SK-N-MC (cell line): ENCODE results near the gene ADAMTSL3.

Experiments
- DNase-seq: peaks from one replicate; pipeline ENCODE4 v3.0.0-alpha.2; 2011; ENCODE audit warnings: low read depth, low spot score
- H3K27ac ChIP-seq: fragments of 200-600 bp; sonication (generic); 2 replicates; pipeline ENCODE4 v1.5.1; 2016; ENCODE audit warnings: mixed run types
- H3K36me3 ChIP-seq: fragments of 200-600 bp; sonication (generic); 2 replicates; pipeline ENCODE4 v1.6.1; 2017; ENCODE audit warnings: antibody characterized with exemption, low read length, mixed read lengths; ENCODE audit not compliant: insufficient read depth
- H3K4me3 ChIP-seq: fragments of 200-600 bp; sonication (generic); 2 replicates; pipeline ENCODE4 v1.5.1; 2016
- H3K9ac ChIP-seq: fragments of 200-600 bp; sonication (generic); 2 replicates; pipeline ENCODE4 v1.8.0; 2017; ENCODE audit warnings: mixed run types, mixed read lengths; ENCODE audit not compliant: insufficient read length
- H3K9me3 ChIP-seq: fragments of 200-600 bp; sonication (generic); 2 replicates; pipeline ENCODE4 v1.6.1; 2017; ENCODE audit warnings: low read depth, mild to moderate bottlenecking, antibody characterized with exemption, low read length, moderate library complexity, mixed read lengths
- EZH2 ChIP-seq: fragments of 200-600 bp; sonication (generic); IDR thresholded peaks from one replicate; pipeline ENCODE4 v1.6.1; 2017; ENCODE audit warnings: antibody characterized with exemption
- FOXP2 ChIP-seq: optimal IDR thresholded peaks from 2 replicates; pipeline ENCODE3; 2011; ENCODE audit warnings: mild to moderate bottlenecking, moderate library complexity; ENCODE audit not compliant: insufficient read depth; ENCODE audit errors: extremely low read length, control extremely low read depth
- POLR2AphosphoS5 ChIP-seq: IDR thresholded peaks from 2 replicates; pipeline ENCODE4 v1.6.1; 2012; ENCODE audit warnings: mild to moderate bottlenecking, low read depth, low read length, borderline replicate concordance

The ADAMTSL3 gene

DNA sequence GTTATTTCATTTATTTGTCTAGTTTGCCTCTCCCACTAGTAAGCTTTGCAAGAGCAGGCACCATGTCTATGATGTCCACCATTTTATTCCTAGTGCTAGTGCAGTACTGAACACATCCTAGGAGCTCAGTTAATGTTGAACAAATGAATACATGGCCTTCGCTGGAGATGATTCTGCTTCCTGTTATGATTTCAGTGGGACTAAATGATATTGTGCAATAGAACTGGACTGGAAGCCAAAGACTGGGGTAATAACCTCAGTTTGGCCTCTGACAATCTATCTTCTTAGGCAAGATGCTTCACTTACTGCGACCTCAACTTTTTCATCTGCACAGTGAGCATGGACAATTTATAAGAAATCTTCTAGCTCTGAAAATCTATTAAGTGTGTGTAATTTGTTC lies 191.3 kb downstream of the ADAMTSL3 start:
- Histone ChIP-seq H3K27ac (no peak overlapping the region), H3K9me3 (no peaks in the 10 kb centered on the region), H3K36me3 (no peaks in the 10 kb centered on the region), H3K4me3 (no peak overlapping the region), H3K9ac (no peak overlapping the region)
- DNase-seq: no peak
- TF ChIP-seq FOXP2: no peak
- TF ChIP-seq POLR2AphosphoS5: no peak
- TF ChIP-seq EZH2: no peak

DNA sequence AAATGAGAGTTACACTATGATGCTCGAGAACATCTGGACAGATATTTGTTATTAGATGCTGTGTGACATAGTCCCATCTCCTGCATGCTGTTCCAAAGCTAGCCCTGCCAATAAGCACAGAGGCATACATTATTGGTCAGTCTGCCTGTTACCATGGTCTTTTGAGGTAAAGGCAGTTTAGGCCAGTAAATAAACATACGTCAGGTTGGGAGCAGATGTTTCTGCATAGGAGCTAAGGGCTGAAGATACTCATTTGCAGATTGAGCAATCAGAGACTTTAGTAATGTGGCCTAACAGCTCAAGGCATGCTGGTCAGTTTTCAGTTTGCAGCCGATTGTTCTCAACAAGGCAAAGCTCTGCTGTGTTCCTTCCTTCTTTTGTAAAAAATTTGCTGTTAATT lies 192.9 kb downstream of the ADAMTSL3 start:
- Histone ChIP-seq H3K9me3 (no peaks in the 10 kb centered on the region), H3K27ac (no peak overlapping the region), H3K9ac (no peak overlapping the region), H3K4me3 (no peak overlapping the region), H3K36me3 (no peaks in the 10 kb centered on the region)
- no peak for DNase-seq
- TF ChIP-seq POLR2AphosphoS5: no peak
- TF ChIP-seq FOXP2: no peak
- no peak for TF ChIP-seq EZH2

DNA sequence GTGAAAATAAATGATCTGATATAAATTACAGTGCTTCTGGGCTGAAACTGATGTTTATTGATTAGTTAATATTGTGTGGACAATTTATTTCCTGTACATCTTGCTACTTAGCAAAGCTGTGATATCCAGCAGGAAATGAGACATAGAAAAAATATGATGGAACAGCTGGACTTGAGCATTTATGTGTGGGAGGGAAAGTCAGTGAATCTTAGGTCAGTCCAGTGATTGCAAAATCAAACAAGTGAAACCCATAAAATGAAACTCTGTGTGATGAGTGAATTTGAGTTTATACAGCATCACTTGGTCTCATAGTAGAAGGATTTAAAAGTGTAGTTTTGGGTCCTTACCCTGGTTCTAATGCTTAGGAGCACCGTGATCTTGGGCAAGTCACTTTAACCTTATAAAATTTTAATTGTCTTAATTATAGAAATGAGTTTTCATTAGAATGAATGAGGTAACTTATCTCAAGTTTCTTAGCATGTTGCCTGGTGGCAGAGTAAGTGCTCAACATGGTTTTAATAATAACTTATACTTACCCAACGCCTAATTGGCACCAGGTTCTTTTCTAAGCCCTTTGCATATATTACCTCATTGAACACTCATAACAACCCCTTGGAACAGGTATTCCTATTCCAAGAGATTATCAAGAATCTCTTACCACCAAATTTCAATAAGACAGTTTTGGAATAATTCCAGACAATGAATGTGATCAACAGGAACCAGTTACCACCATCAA lies 194.6 kb downstream of the ADAMTSL3 start:
- H3K4me3 ChIP-seq: no peak overlapping the region
- no peak overlapping the region for H3K27ac ChIP-seq
- H3K9ac ChIP-seq: no peak overlapping the region
- no peak for DNase-seq
- H3K36me3 ChIP-seq: no peaks in the 10 kb centered on the region
- TF ChIP-seq POLR2AphosphoS5 (no peak), FOXP2 (no peak), EZH2 (no peak)
- no peaks in the 10 kb centered on the region for H3K9me3 ChIP-seq

DNA sequence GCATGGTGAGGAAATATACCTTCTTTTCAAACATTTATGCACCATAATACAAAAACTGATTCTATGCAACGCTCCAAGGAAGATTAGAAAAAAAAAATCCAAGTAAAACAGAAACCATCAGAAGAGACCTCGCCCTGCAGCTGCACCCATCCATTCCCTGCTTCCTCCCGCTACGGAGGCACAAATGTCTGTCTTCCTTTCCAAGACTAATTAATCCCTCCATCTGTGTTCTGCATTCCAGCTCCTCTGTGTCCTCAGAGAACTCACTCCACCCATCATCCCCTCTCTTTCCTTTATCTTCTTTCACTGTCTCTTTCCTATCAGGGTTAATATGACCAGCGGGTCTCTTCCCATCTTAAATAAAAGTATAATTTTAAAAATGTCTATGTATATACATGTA lies 196.1 kb downstream of the ADAMTSL3 start:
- H3K9ac ChIP-seq: no peak overlapping the region
- no peaks in the 10 kb centered on the region for H3K9me3 ChIP-seq
- no peaks in the 10 kb centered on the region for H3K36me3 ChIP-seq
- TF ChIP-seq POLR2AphosphoS5 (no peak), FOXP2 (no peak), EZH2 (no peak)
- no peak overlapping the region for H3K27ac ChIP-seq
- no peak for DNase-seq
- no peak overlapping the region for H3K4me3 ChIP-seq

DNA sequence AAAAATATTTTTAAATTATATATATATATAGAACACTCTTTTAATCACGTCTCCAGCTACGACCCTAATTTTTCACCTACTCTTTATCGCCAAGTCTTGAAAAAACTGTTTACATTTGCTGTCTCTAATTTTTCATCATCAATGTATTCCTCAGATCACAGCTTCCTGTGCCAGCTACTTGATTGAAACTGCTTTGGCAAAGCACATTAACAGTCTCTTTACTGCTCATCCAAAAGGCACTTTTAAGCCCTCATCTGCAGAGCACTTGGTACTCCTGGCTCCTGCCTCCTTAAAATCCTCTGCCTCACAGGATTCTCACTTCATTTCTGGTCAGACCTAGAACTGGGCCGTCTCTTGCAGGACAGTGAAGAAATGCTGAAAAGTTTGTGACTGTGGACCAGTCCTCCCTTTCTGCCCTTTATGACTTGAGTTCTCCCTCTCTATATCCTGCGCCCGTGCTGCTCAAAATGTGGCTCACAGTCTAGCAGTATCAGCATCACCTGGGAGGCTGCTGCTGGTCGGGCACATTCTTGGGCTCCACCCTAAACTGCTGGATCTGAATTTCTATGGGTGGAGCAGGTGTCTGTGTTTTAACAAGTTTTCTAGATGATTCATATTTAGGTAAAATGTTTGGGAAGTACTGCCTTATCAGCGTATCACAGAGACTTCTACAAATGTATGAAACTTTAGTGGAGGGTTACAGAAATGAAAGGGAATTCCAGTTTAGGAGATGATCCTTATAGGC lies 196.8 kb downstream of the ADAMTSL3 start:
- no peaks in the 10 kb centered on the region for H3K36me3 ChIP-seq
- H3K27ac ChIP-seq: no peak overlapping the region
- H3K9me3 ChIP-seq: no peaks in the 10 kb centered on the region
- no peak for TF ChIP-seq POLR2AphosphoS5
- TF ChIP-seq EZH2: no peak
- TF ChIP-seq FOXP2: no peak
- no peak overlapping the region for H3K9ac ChIP-seq
- H3K4me3 ChIP-seq: no peak overlapping the region
- DNase-seq: no peak

DNA sequence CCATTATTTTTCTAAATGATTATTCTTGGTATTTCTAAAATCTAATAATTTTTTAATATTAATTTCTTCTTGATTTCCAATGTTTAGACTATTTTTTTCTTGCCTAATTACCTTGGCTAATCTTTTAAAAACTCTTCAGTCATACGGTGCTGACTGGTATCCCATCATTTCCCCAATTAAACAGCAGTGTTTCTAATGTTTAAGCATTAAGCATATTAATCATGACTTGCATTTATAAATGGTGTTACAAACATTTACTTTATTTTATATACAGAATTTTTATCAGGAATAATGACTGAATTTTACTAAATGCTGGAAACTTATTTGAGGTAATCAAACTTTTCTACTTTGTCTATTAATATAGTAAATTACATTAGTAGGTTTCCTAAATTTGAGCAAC lies 199.3 kb downstream of the ADAMTSL3 start:
- no peak overlapping the region for H3K27ac ChIP-seq
- H3K4me3 ChIP-seq: no peak overlapping the region
- no peaks in the 10 kb centered on the region for H3K36me3 ChIP-seq
- DNase-seq: no peak
- no peak for TF ChIP-seq POLR2AphosphoS5
- no peak for TF ChIP-seq FOXP2
- TF ChIP-seq EZH2: no peak
- no peak overlapping the region for H3K9ac ChIP-seq
- H3K9me3 ChIP-seq: no peaks in the 10 kb centered on the region

DNA sequence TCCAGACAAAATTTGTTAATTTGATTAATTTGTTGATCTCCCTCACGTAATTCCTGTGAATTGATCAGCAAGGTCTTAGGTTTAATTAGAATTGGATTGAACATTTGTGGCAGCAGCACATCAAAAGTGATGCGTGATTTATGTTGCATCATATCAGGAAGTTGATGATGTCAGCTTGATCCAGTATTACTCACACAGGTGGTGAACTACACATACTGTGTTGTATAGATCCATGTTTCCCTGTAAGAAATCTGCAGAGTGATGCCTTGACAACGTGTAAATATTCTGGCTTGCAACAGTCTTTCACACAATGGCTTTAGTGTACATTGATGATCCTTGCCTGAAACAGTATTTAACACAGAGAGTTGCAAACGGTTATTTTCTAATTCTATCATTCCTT lies 200.4 kb downstream of the ADAMTSL3 start:
- Histone ChIP-seq H3K36me3 (no peaks in the 10 kb centered on the region), H3K9ac (no peak overlapping the region)
- no peak for TF ChIP-seq EZH2
- no peak for TF ChIP-seq FOXP2
- no peak for TF ChIP-seq POLR2AphosphoS5

DNA sequence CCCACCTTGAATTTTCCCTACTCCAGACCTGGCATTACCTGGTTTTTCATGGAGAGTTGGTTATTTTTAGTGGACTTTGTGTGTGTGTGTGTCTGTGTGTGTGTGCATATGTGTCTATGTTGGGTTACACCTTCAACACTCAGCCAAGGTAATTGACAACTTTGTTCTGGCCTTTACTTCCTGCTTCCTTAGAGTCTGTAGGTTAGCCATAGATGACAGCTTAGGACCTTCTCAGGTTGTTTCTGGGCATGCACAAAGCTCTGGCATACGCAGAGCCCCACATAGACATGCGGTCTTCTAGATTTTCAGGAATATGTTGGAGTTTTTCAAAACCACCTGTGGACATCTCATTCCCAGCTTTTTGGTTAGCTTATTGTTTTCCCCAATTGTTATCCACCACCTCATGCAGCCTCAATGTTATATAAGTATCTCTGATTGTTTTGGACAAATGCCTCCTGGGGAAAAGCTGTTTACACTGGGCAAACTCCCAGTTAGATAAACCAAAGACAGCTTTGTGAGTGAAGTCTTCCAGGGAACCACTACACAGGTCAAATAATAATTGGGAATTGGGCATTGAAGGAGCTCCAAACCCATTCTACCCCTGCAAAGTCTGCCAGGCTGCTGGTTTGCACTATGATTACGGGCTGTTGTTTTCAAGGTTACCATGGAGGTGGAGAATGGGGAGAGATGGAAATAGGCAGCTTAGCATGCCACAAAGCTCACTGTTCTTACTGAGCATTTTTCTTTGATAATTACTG lies 201.2 kb downstream of the ADAMTSL3 start:
- no peak overlapping the region for H3K4me3 ChIP-seq
- DNase-seq: no peak
- no peaks in the 10 kb centered on the region for H3K36me3 ChIP-seq
- TF ChIP-seq POLR2AphosphoS5: no peak
- TF ChIP-seq EZH2: no peak
- no peak for TF ChIP-seq FOXP2
- H3K9me3 ChIP-seq: no peaks in the 10 kb centered on the region
- H3K27ac ChIP-seq: no peak overlapping the region
- H3K9ac ChIP-seq: no peak overlapping the region

More for the DNA sequence above, 200.4 kb downstream of the ADAMTSL3 start:
- no peaks in the 10 kb centered on the region for H3K9me3 ChIP-seq
- H3K4me3 ChIP-seq: no peak overlapping the region
- H3K27ac ChIP-seq: no peak overlapping the region
- no peak for DNase-seq
